Trophoblast cell (in vitro differentiated cells and primary cell): ENCODE data around the gene USP7. TPM values are rescaled to one million over a fixed set of nuclear protein-coding genes. Genes with fewer than 3 reads are reported as not detected.

ENCODE experiments used
- DNase-seq, 2 donors: peaks; one replicate each; pipeline ENCODE4 v3.0.0-alpha.2; 2016
- H2AFZ ChIP-seq: 2 replicates; pipeline ENCODE4 v1.6.1; 2013; ENCODE audit warnings: low read length, moderate library complexity, mild to moderate bottlenecking; ENCODE audit not compliant: insufficient read depth, poor library complexity
- H2AK5ac ChIP-seq: 2 replicates; pipeline ENCODE4 v1.6.1; 2013; ENCODE audit warnings: mild to moderate bottlenecking, low read length
- H2BK120ac ChIP-seq: 2 replicates; pipeline ENCODE4 v1.6.1; 2013; ENCODE audit warnings: low read length, mild to moderate bottlenecking, moderate library complexity; ENCODE audit not compliant: insufficient read depth, poor library complexity
- H2BK12ac ChIP-seq: 2 replicates; pipeline ENCODE4 v1.6.1; 2013; ENCODE audit warnings: mild to moderate bottlenecking, low read length, moderate library complexity
- H2BK5ac ChIP-seq: 2 replicates; pipeline ENCODE4 v1.6.1; 2013; ENCODE audit warnings: low read length, low read depth, moderate library complexity, mild to moderate bottlenecking; ENCODE audit not compliant: poor library complexity
- H3K14ac ChIP-seq: 2 replicates; pipeline ENCODE4 v1.6.1; 2013; ENCODE audit warnings: mild to moderate bottlenecking, low read length
- H3K18ac ChIP-seq: 2 replicates; pipeline ENCODE4 v1.6.1; 2013; ENCODE audit warnings: mild to moderate bottlenecking, low read length
- H3K23ac ChIP-seq: 2 replicates; pipeline ENCODE4 v1.6.1; 2013; ENCODE audit warnings: low read length
- H3K27ac ChIP-seq: 2 replicates; pipeline ENCODE4 v1.5.1; 2013; ENCODE audit warnings: low read depth, mild to moderate bottlenecking, inconsistent platforms, low read length, moderate library complexity
- H3K27me3 ChIP-seq: 2 replicates; pipeline ENCODE4 v1.6.1; 2013; ENCODE audit warnings: inconsistent platforms, mild to moderate bottlenecking, low read length, moderate library complexity; ENCODE audit not compliant: insufficient read depth
- H3K36me3 ChIP-seq, 2 experiments: 1 replicate in 1 of 2; 2 replicates in 1 of 2; pipeline ENCODE4 v1.6.1; 2013; ENCODE audit warnings: low read length in 2 of 2, mild to moderate bottlenecking in 2 of 2, moderate library complexity in 1 of 2; ENCODE audit not compliant: insufficient read depth in 2 of 2, control insufficient read depth in 1 of 2
- H3K4ac ChIP-seq: 2 replicates; pipeline ENCODE4 v1.6.1; 2013; ENCODE audit warnings: low read depth, mild to moderate bottlenecking, low read length, moderate library complexity
- H3K4me1 ChIP-seq, 2 experiments: 1 replicate in 1 of 2; 2 replicates in 1 of 2; pipeline ENCODE4 v1.6.1; 2013; ENCODE audit warnings: low read length in 2 of 2, mild to moderate bottlenecking in 2 of 2, moderate library complexity in 1 of 2; ENCODE audit not compliant: insufficient read depth in 2 of 2, control insufficient read depth in 1 of 2
- H3K4me2 ChIP-seq: 2 replicates; pipeline ENCODE4 v1.6.1; 2013; ENCODE audit warnings: inconsistent platforms, mild to moderate bottlenecking, low read length, moderate library complexity
- H3K4me3 ChIP-seq: 2 replicates; pipeline ENCODE4 v1.5.1; 2013; ENCODE audit warnings: mild to moderate bottlenecking, low read depth, low read length, inconsistent platforms
- H3K79me1 ChIP-seq: one replicate; pipeline ENCODE4 v1.6.1; 2013; ENCODE audit warnings: low read length
- H3K79me2 ChIP-seq: 2 replicates; pipeline ENCODE4 v1.6.1; 2013; ENCODE audit warnings: low read length, mild to moderate bottlenecking; ENCODE audit not compliant: control insufficient read depth, insufficient read depth, poor library complexity
- H3K9ac ChIP-seq: 2 replicates; pipeline ENCODE4 v1.6.1; 2013; ENCODE audit warnings: mild to moderate bottlenecking, low read length
- H3K9me3 ChIP-seq: 2 replicates; pipeline ENCODE4 v1.6.1; 2013; ENCODE audit warnings: low read depth, mild to moderate bottlenecking, control low read depth, inconsistent platforms, low read length; ENCODE audit not compliant: insufficient read depth
- H4K12ac ChIP-seq: 2 replicates; pipeline ENCODE4 v1.6.1; 2013; ENCODE audit warnings: low read depth, mild to moderate bottlenecking, low read length, moderate library complexity
- H4K8ac ChIP-seq: 2 replicates; pipeline ENCODE4 v1.6.1; 2013; ENCODE audit warnings: low read depth, mild to moderate bottlenecking, low read length, moderate library complexity
- H4K91ac ChIP-seq: one replicate; pipeline ENCODE4 v1.6.1; 2013; ENCODE audit warnings: low read depth, mild to moderate bottlenecking, low read length, moderate library complexity
- WGBS: extraction: QIAGEN DNeasy Blood & Tissue Kit; methylation state at CpG from one replicate; pipeline ENCODE4 v1.1.7; 2013; ENCODE audit warnings: missing lambda C conversion rate; ENCODE audit not compliant: insufficient read length, insufficient coverage; ENCODE audit errors: extremely low coverage; 5-methylcytosine and 5-hydroxymethylcytosine counted together
- polyA plus RNA-seq: library from polyadenylated mRNA; stranded (reverse); fragments of 200-250 nt; gene quantifications from 2 replicates; pipeline ENCODE4 v1.2.3, GENCODE V29; 2013

USP7 gene
- polyA plus RNA-seq = 53.5 and 56.4 TPM in 2 replicates

DNA sequence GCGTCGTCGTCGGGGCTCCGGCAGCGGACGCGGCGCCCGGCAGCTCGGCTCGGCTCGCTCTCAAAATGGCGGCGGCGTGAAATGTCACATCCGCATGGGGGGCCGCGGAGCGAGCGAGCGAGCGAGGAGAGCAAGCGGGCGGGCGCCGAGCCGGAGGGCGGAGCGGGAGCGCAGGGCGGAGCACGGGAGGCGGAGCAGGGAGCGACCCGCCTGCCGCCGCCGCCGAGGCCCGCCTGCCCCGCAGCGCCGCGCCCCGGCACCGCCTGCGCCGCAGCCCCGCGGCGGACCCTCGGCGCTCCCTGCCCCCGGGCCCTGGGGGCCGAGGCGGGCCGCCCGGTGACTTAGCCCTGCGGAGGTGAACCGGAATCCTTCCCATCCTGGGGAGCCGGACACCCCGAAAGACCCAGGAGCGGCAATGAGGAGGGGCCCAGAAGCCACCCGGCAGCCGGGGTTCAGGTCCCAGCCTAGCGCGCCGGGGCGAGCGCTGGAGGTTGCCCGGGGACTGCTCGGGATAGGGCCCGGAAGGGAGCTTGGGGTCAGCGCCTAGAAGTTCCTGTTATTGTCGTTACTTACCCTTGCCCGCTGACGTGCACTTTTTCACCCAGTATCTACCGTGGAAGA, at the start of gene USP7:
TSS of gene USP7 (minus strand) at position 86 of the 621 bp plus-strand sequence. CDS start 621 bp downstream, outside the sequence.
- Histone ChIP-seq H2BK5ac (peak within 1 kb of the TSS; percentile 69), H3K27me3 (no peaks in the 10 kb centered on the region), H4K8ac (peak within 1 kb of the TSS; percentile 78), H2AFZ (peak within 1 kb of the TSS; percentile 86), H3K79me2 (peaks cover 22% of the 10 kb centered on the region), H3K4me2 (peak within 1 kb of the TSS; percentile 99), H2BK12ac (peak within 1 kb of the TSS; percentile 24), H4K91ac (peak within 1 kb of the TSS; percentile 78), H3K27ac (peak within 1 kb of the TSS; percentile 47), H3K14ac (peak within 1 kb of the TSS; percentile 87), H3K18ac (peak within 1 kb of the TSS; percentile 72), H2AK5ac (no peak within 1 kb of the TSS), H3K4me3 (peak within 1 kb of the TSS; percentile 91), H3K4ac (peak within 1 kb of the TSS; percentile 98), H3K79me1 (peaks cover 9% of the 10 kb centered on the region), H3K9me3 (no peaks in the 10 kb centered on the region), H3K36me3 (no peaks in the 10 kb centered on the region), H4K12ac (peak within 1 kb of the TSS; percentile 85), H3K4me1 (peaks cover 6 to 11% of the 10 kb centered on the region in 2 experiments), H3K23ac (no peak within 1 kb of the TSS), H3K9ac (peak within 1 kb of the TSS; percentile 97), H2BK120ac (peak within 1 kb of the TSS; percentile 79)
- DNase-seq = peak; percentile 83 to 95
- WGBS = no CpG with 5 or more reads among the region's 79 CpGs

DNA sequence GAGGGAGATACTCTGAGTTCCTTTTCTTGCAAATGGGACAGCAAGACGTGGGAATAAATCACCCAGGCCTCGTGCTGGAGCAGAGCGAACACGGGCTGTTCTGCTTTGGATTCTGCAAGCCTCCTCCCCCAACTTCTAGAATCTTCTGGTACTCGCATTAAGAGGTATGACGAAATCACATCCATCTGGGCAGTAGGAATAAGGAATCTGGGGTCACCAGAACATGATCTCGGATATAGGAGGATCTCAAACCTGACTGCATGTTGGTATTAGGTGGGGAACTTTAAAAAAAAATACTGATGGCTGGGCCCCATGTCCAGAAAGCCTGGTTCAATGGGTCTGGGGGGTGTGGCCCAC, 49.8 kb upstream of the USP7 start:
- Histone ChIP-seq H2AFZ (no peak overlapping the region), H4K91ac (no peak overlapping the region), H3K27ac (no peak overlapping the region), H3K4me1 (peaks cover 0 to 2% of the 10 kb centered on the region in 2 experiments), H4K12ac (no peak overlapping the region), H4K8ac (no peak overlapping the region), H3K79me1 (no peaks in the 10 kb centered on the region), H3K4me2 (no peak overlapping the region), H3K36me3 (no peaks in the 10 kb centered on the region), H2BK5ac (no peak overlapping the region), H2AK5ac (no peak overlapping the region), H3K4me3 (no peak overlapping the region), H3K9me3 (peaks cover 6% of the 10 kb centered on the region), H3K9ac (no peak overlapping the region), H2BK120ac (no peak overlapping the region), H3K27me3 (no peaks in the 10 kb centered on the region), H3K14ac (no peak overlapping the region), H3K23ac (no peak overlapping the region), H2BK12ac (no peak overlapping the region), H3K4ac (no peak overlapping the region), H3K79me2 (no peaks in the 10 kb centered on the region), H3K18ac (no peak overlapping the region)
- no CpG with 5 or more reads among the region's 7 CpGs for WGBS
- DNase-seq = no peak

DNA sequence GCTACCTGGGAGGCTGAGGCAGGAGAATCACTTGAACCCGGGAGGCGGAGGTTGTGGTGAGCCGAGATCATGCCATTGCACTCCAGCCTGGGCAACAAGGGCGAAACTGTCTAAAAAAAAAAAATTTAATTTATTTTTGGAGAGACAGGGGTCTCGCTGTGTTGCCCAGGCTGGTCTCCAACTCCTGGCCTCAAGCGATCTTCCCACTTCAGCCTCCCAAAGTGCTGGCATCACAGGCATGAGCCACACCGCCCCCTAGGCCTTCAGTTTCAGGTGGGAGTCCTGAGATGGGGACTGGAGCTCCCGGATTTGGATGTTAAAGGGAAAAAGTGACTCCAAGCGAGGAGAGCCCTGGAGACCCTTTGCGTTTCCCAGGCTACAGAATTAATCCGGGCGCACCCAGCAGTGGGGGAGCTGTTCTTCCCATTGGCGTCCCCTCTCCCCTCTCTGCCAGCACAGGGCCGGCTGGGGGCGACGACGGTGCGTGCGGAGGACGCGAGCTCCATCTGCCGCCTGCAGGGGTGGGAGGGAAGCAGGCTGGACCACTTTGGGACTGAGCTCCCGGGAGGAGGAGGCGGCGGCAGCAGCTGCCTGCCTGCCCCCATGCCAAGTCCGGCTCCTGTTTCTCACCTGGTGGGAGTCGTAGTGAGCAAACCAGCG, 49.3 kb upstream of the USP7 start:
- DNase-seq = peak; percentile 1 to 23
- peaks cover 0 to 2% of the 10 kb centered on the region in 2 experiments for H3K4me1 ChIP-seq
- no peak overlapping the region for H3K4me2 ChIP-seq
- no peaks in the 10 kb centered on the region for H3K27me3 ChIP-seq
- WGBS = no CpG with 5 or more reads among the region's 28 CpGs
- no peak overlapping the region for H3K23ac ChIP-seq
- H3K79me2 ChIP-seq = no peaks in the 10 kb centered on the region
- no peak overlapping the region for H2AFZ ChIP-seq
- H2AK5ac ChIP-seq = no peak overlapping the region
- no peak overlapping the region for H3K9ac ChIP-seq
- no peak overlapping the region for H3K18ac ChIP-seq
- no peak overlapping the region for H3K27ac ChIP-seq
- H3K4me3 ChIP-seq = no peak overlapping the region
- no peak overlapping the region for H3K4ac ChIP-seq
- H2BK12ac ChIP-seq = no peak overlapping the region
- no peaks in the 10 kb centered on the region for H3K79me1 ChIP-seq
- peaks cover 6% of the 10 kb centered on the region for H3K9me3 ChIP-seq
- H4K91ac ChIP-seq = no peak overlapping the region
- H2BK5ac ChIP-seq = no peak overlapping the region
- no peak overlapping the region for H2BK120ac ChIP-seq
- no peak overlapping the region for H3K14ac ChIP-seq
- no peak overlapping the region for H4K12ac ChIP-seq
- no peak overlapping the region for H4K8ac ChIP-seq
- no peaks in the 10 kb centered on the region for H3K36me3 ChIP-seq

DNA sequence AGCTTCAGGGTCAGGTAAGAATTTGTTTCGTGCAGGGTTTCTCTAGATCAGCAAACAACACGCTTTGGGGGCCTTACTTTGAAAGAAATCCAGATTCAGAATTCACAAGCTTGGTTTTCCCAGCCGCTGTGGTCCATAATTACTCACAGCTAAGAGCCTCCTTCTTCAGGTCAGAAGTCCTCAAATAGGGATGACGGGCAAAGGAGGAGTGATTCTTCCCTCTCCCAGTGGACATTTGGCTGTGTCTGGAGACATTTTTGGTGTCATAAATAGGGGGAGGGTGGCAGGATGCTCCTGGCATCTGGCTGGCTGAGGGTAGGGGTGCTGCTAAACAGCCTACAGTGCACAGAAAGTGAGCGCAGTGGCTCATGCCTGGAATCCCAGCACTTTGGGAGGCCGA, 48.6 kb upstream of the USP7 start:
- no peak overlapping the region for H3K14ac ChIP-seq
- no peak overlapping the region for H2BK120ac ChIP-seq
- no peak overlapping the region for H3K27ac ChIP-seq
- no peak overlapping the region for H3K23ac ChIP-seq
- peaks cover 0 to 2% of the 10 kb centered on the region in 2 experiments for H3K4me1 ChIP-seq
- no peak overlapping the region for H3K9ac ChIP-seq
- no peaks in the 10 kb centered on the region for H3K79me1 ChIP-seq
- no peak overlapping the region for H3K4me3 ChIP-seq
- H2AFZ ChIP-seq = no peak overlapping the region
- no peak overlapping the region for H2BK12ac ChIP-seq
- H4K12ac ChIP-seq = no peak overlapping the region
- no peak overlapping the region for H2AK5ac ChIP-seq
- H3K79me2 ChIP-seq = no peaks in the 10 kb centered on the region
- no peak overlapping the region for H3K18ac ChIP-seq
- no peak overlapping the region for H4K91ac ChIP-seq
- no peak for DNase-seq
- H3K4ac ChIP-seq = no peak overlapping the region
- H3K4me2 ChIP-seq = no peak overlapping the region
- no CpG with 5 or more reads among the region's 6 CpGs for WGBS
- H2BK5ac ChIP-seq = no peak overlapping the region
- peaks cover 6% of the 10 kb centered on the region for H3K9me3 ChIP-seq
- no peaks in the 10 kb centered on the region for H3K36me3 ChIP-seq
- H4K8ac ChIP-seq = no peak overlapping the region
- H3K27me3 ChIP-seq = no peaks in the 10 kb centered on the region
